HL-60/S4 (cell line): ENCODE data around the gene ARID4B.
"Not testable (repeated sequence)": the region's sequence is repeated elsewhere in the genome, so short reads cannot be mapped to it uniquely, and the experiment has no call there.

Source experiments
- in situ Hi-C: fragments of 300-500 bp; cut with MboI; formaldehyde crosslinking; loops from 2 replicates; pipeline ENCODE4 v1.14.3; 2022; ENCODE audit warnings: low sequenced_read_pairs

ARID4B gene

GRCh38 chr1:235327559-235328270 lies at the start of gene ARID4B:
ARID4B (minus strand) TSS chr1:235328179; CDS start chr1:235326919, 1,260 bp downstream.
- in situ Hi-C loops = no loop called here

GRCh38 chr1:235375919-235376605 lies 48.1 kb upstream of the ARID4B start:
- in situ Hi-C loops = no loop called here

GRCh38 chr1:235369802-235370201 lies 41.8 kb upstream of the ARID4B start:
- in situ Hi-C loops = no loop called here

- in situ Hi-C loops = no loop called here
Measured at GRCh38 chr1:235368428-235368827, 40.4 kb upstream of the ARID4B start.

- in situ Hi-C loops = no loop called here
Measured at GRCh38 chr1:235367000-235367908, 39.3 kb upstream of the ARID4B start, which contains the start of gene TBCE. TBCE (plus strand) TSS chr1:235367427; CDS start chr1:235380050, 12,623 bp downstream.

- in situ Hi-C loops = no loop called here
Measured at GRCh38 chr1:235366286-235366685, 38.3 kb upstream of the ARID4B start.

- in situ Hi-C loops = not testable (repeated sequence)
Measured at GRCh38 chr1:235364189-235364588, 36.2 kb upstream of the ARID4B start.

- in situ Hi-C loops = no loop called here
Measured at GRCh38 chr1:235358899-235359298, 30.9 kb upstream of the ARID4B start.

- in situ Hi-C loops = no loop called here
Measured at GRCh38 chr1:235357485-235358373, 29.8 kb upstream of the ARID4B start.

- in situ Hi-C loops = no loop called here
Measured at GRCh38 chr1:235351898-235352297, 23.9 kb upstream of the ARID4B start.

GRCh38 chr1:235351441-235351840 lies 23.5 kb upstream of the ARID4B start:
- in situ Hi-C loops = no loop called here

- in situ Hi-C loops = no loop called here
Measured at GRCh38 chr1:235343726-235344125, 15.7 kb upstream of the ARID4B start.

- in situ Hi-C loops = no loop called here
Measured at GRCh38 chr1:235342471-235342870, 14.5 kb upstream of the ARID4B start.

GRCh38 chr1:235342039-235342438 lies 14.1 kb upstream of the ARID4B start:
- in situ Hi-C loops = no loop called here

GRCh38 chr1:235341334-235341733 lies 13.4 kb upstream of the ARID4B start:
- in situ Hi-C loops = no loop called here

- in situ Hi-C loops = no loop called here
Measured at GRCh38 chr1:235339746-235340145, 11.8 kb upstream of the ARID4B start.

- in situ Hi-C loops = no loop called here
Measured at GRCh38 chr1:235336903-235337302, 8.9 kb upstream of the ARID4B start.

GRCh38 chr1:235331401-235331800 lies 3.4 kb upstream of the ARID4B start:
- in situ Hi-C loops = no loop called here

GRCh38 chr1:235330918-235331285 lies 2.9 kb upstream of the ARID4B start:
- in situ Hi-C loops = no loop called here

- in situ Hi-C loops = no loop called here
Measured at GRCh38 chr1:235329139-235329902, 1.3 kb upstream of the ARID4B start.
